Esophagus muscularis mucosa (tissue), 4 donors: ENCODE results near the gene TRIM54.

ENCODE experiments used
- EP300 ChIP-seq: sonication (generic); formaldehyde crosslinking; IDR thresholded peaks from one replicate; pipeline ENCODE4 v1.6.1; 2017; ENCODE audit warnings: antibody characterized with exemption
- POLR2A ChIP-seq: fragments of 450-650 bp; IDR thresholded peaks from one replicate; pipeline ENCODE4 v1.6.1; 2017; ENCODE audit warnings: antibody characterized with exemption, moderate library complexity, mild to moderate bottlenecking, low read depth
- POLR2AphosphoS5 ChIP-seq, 2 donors: sonication (generic); formaldehyde crosslinking; IDR thresholded peaks; one replicate each; pipeline ENCODE4 v1.6.1; 2017; ENCODE audit warnings: antibody characterized with exemption in 2 of 2
- TF ChIP-seq, protein P1 (sequence below), 3 experiments: fragments of 200-600 bp in 2 of 3; fragments of 450-650 bp in 1 of 3; sonication (generic) in 2 of 3; IDR thresholded peaks; one replicate each; pipeline ENCODE4 v1.5.1; 2017 to 2019; ENCODE audit warnings: antibody characterized with exemption in 3 of 3, mild to moderate bottlenecking in 2 of 3, moderate library complexity in 1 of 3

DNA sequence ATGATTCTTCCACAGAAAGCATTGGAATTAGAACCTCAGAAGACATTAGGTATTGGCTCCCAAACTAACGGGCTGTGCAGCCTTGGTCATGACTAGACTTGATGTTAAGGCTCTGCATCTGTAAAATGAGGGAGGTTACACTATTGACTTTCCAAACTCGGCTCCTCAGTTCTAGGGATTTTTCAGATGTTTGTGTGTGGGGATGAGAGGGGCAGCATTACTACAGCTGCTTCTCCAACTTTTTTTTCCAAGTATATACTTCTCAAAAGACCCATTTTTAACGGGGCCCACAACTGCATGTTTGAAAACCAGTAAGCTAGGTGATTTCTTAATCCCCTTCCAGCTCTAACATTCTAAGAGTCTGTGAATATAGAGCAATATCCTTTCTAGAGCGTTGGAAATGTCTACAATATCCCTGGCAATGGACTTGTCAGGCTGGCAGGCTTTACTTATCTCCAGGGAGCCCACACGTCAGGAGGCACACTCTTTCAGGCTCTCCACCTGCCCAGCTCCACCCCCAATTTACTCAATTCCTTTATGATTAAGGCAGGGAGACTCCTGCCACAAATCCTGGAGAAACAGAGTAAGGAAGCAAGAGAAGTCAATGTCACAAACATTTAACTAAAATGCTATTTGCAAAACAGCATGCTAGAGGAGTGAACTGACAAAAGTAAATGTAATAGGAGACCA, 41.5 kb downstream of the TRIM54 start:
- TF ChIP-seq, protein P1, sequence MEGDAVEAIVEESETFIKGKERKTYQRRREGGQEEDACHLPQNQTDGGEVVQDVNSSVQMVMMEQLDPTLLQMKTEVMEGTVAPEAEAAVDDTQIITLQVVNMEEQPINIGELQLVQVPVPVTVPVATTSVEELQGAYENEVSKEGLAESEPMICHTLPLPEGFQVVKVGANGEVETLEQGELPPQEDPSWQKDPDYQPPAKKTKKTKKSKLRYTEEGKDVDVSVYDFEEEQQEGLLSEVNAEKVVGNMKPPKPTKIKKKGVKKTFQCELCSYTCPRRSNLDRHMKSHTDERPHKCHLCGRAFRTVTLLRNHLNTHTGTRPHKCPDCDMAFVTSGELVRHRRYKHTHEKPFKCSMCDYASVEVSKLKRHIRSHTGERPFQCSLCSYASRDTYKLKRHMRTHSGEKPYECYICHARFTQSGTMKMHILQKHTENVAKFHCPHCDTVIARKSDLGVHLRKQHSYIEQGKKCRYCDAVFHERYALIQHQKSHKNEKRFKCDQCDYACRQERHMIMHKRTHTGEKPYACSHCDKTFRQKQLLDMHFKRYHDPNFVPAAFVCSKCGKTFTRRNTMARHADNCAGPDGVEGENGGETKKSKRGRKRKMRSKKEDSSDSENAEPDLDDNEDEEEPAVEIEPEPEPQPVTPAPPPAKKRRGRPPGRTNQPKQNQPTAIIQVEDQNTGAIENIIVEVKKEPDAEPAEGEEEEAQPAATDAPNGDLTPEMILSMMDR (IDR thresholded peaks at IDR 0.05), result no peak
- TF ChIP-seq POLR2AphosphoS5 (IDR thresholded peaks at IDR 0.05), result no peak
- TF ChIP-seq POLR2A, result no peak
- TF ChIP-seq EP300, result no peak
